AG04449 (cell line): ENCODE results near the gene IKZF3.

Source experiments
- CTCF ChIA-PET: fragments of 350-600 bp; formaldehyde crosslinking; extraction: SDS; loops from one replicate; lab custom pipeline; 2021; ENCODE audit warnings: antibody characterized with exemption; lab: Yijun Ruan, JAX
- POLR2A ChIA-PET: fragments of 400-600, 350-600 bp; formaldehyde crosslinking; extraction: SDS; loops from one replicate; lab custom pipeline; 2020; ENCODE audit warnings: antibody characterized with exemption, inconsistent platforms; lab: Yijun Ruan, JAX
- DNase-seq: peaks from one replicate; pipeline ENCODE4 v3.0.0-alpha.2; 2010; ENCODE audit warnings: low read depth, low spot score
- H3K4me3 ChIP-seq: 2 replicates; pipeline ENCODE4 v1.5.1; 2011; ENCODE audit warnings: low read depth, mild to moderate bottlenecking, control low read depth, low read length
- CTCF ChIP-seq: IDR thresholded peaks from one replicate; pipeline ENCODE4 v1.5.1; 2011; ENCODE audit warnings: mild to moderate bottlenecking, moderate library complexity, low read length, control low read depth, inconsistent platforms; ENCODE audit not compliant: insufficient read depth; ENCODE audit errors: missing control alignments

Gene IKZF3

DNA sequence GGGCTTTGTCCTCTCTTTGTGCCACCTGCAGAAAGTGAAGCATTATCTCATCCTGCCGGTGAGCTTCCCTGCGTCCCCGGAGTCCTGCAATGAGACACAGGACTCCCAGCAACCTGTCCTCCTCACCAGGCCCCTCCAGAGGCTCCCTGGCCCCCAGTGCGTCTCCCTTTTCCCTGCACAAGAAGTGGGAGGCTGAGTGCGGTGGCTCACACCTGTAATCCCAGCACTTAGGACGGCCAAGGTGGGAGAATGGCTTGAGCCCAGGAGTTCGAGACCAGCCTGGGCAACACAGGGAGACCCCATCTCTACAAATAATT lies 118.0 kb downstream of the IKZF3 start:
- no peak overlapping the region for H3K4me3 ChIP-seq
- ChIA-PET POLR2A (no interaction called here), CTCF (interaction anchor here (1.1 to 1.9 kb wide), 2 partner anchors 12 to 123 kb away, joined by 3 to 6 read pairs; no protein-coding TSS in a partner anchor)
- TF ChIP-seq CTCF, result no peak
- no peak for DNase-seq

GRCh38 chr17:39745335-39746144 lies 118.6 kb downstream of the IKZF3 start:
- H3K4me3 ChIP-seq, result no peak overlapping the region
- DNase-seq, result no peak
- ChIA-PET CTCF (interaction anchor here (1.1 to 3.1 kb wide), 4 partner anchors 8 to 122 kb away, joined by 3 to 12 read pairs (median 8); partner anchors contain the start of gene MIEN1), POLR2A (no interaction called here)
- TF ChIP-seq CTCF, result no peak

DNA sequence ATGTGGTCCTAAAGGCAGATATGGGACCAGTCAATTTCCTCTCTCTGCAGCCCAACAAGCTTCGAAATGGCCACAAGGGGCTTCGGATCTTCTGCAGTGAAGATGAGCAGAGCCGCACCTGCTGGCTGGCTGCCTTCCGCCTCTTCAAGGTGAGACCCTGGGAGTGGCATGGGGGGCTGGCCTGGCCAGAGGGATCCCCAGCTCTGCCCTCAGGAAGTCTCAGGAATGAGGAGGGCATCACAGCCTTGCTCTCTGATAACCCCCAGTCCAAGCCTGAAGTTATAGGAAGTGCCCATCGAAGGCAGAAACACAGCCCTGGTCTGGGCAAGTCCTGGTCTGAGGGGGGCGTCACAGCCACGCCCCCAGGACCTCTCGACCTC lies 119.3 kb downstream of the IKZF3 start:
- no peak overlapping the region for H3K4me3 ChIP-seq
- DNase-seq, result no peak
- CTCF ChIA-PET, result interaction anchor here (0.6 to 3.1 kb wide), 5 partner anchors 8 to 123 kb away, joined by 3 to 12 read pairs (median 6); partner anchors contain the start of gene MIEN1
- POLR2A ChIA-PET, result no interaction called here
- no peak for TF ChIP-seq CTCF

DNA sequence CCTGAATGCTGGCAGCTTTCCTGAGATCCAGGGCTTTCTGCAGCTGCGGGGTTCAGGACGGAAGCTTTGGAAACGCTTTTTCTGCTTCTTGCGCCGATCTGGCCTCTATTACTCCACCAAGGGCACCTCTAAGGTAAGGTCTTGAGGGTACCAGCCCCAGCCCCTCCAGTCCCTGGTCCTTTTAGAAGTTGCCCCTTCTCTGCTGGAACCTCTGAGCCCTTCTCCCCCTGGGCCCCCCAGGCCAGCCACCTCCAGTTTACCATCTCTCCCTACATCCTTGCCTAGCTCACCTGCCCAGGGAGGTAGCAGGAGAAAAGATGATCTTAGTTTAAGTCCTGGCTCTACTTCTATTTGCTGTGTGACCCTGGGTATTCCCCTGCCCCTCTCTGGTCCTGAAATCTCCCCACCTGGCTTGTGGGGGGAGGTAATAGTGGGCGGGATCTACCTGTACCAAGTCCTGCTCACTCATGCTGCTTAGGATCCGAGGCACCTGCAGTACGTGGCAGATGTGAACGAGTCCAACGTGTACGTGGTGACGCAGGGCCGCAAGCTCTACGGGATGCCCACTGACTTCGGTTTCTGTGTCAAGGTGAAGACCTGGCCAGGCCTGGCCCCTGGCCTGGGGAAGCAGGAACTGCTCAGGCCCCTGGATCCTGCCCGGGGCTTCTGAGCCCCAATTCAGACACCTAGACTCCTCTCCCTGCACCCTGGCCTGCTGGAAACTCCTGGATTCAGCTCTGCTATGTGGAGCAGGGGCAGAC lies 119.9 kb downstream of the IKZF3 start:
- POLR2A ChIA-PET, result no interaction called here
- CTCF ChIA-PET, result interaction anchor here (0.6 to 3.1 kb wide), 5 partner anchors 9 to 123 kb away, joined by 3 to 12 read pairs (median 3); partner anchors contain the start of gene MIEN1
- DNase-seq, result no peak
- H3K4me3 ChIP-seq, result no peak overlapping the region
- TF ChIP-seq CTCF, result no peak

- ChIA-PET CTCF (interaction anchor here (1.3 to 3.1 kb wide), 3 partner anchors 10 to 118 kb away, joined by 3 to 12 read pairs (median 6); partner anchors contain the start of gene MIEN1), POLR2A (no interaction called here)
- TF ChIP-seq CTCF, result no peak
- no peak for DNase-seq
- H3K4me3 ChIP-seq, result no peak overlapping the region
Measured at GRCh38 chr17:39742856-39743436, 121.2 kb downstream of the IKZF3 start.
